Mesothelial cell of epicardium (in vitro differentiated cells): ENCODE results near the gene ZSCAN22. TPM values are rescaled to one million over a fixed set of nuclear protein-coding genes. Genes with fewer than 3 reads are reported as not detected.

Source experiments
- microRNA-seq: library from miRNA; unstranded; fragments of <30 nt; microRNA quantifications from one replicate; pipeline ENCODE4 v1.2.0, GENCODE V29; 2021; ENCODE audit warnings: inconsistent platforms, mixed read lengths
- total RNA-seq: library from RNA; stranded (reverse); gene quantifications from 3 replicates; pipeline ENCODE4 v1.2.1, GENCODE V29; 2021

The ZSCAN22 gene
- total RNA-seq, 1 donor from 2014 or later: 3.8 TPM

Small RNA genes within 50 kb of the gene (microRNA-seq; reads per million reads assigned to microRNA genes)
- not detected for gene MIR4754
- gene MIR6806: not detected

Other genes with a start within 250 kb of the ZSCAN22 start
- gene ZSCAN18, start 228.8 kb upstream of the ZSCAN22 start, total RNA-seq: 85.9 to 91.9 TPM (median 91.0 TPM) in 3 replicates
- gene ZNF329, start 176.2 kb upstream of the ZSCAN22 start, total RNA-seq: 13.6 to 15.0 TPM (median 14.6 TPM) in 3 replicates
- gene ZNF274, start 143.9 kb upstream of the ZSCAN22 start, total RNA-seq: 27.4 to 30.6 TPM (median 27.9 TPM) in 3 replicates
- 62.7 to 63.5 TPM (median 63.3 TPM) in 3 replicates for gene ZNF544, start 98.1 kb upstream of the ZSCAN22 start, total RNA-seq
- gene ZNF8, start 48.0 kb upstream of the ZSCAN22 start, total RNA-seq: 21.6 to 22.1 TPM (median 21.9 TPM) in 3 replicates
- gene ERVK3-1, start 21.6 kb upstream of the ZSCAN22 start, total RNA-seq: 31.9 to 38.6 TPM (median 35.8 TPM) in 3 replicates
- gene A1BG, start 26.5 kb downstream of the ZSCAN22 start, total RNA-seq: 12.3 to 15.5 TPM (median 13.1 TPM) in 3 replicates
- 6.6 to 7.6 TPM (median 6.9 TPM) in 3 replicates for gene ZNF497, start 35.8 kb downstream of the ZSCAN22 start, total RNA-seq
- gene ZNF837, start 54.0 kb downstream of the ZSCAN22 start, total RNA-seq: 3.1 to 4.2 TPM (median 3.9 TPM) in 3 replicates
- 985 to 1,018 TPM (median 1,016 TPM) in 3 replicates for gene RPS5, start 60.3 kb downstream of the ZSCAN22 start, total RNA-seq
- gene RNF225, start 68.7 kb downstream of the ZSCAN22 start, total RNA-seq: 0.83 to 1.3 TPM (median 1.2 TPM) in 3 replicates
- 12.0 to 16.4 TPM (median 15.3 TPM) in 3 replicates for gene ZNF584, start 81.7 kb downstream of the ZSCAN22 start, total RNA-seq
- 4.2 to 4.8 TPM (median 4.4 TPM) in 3 replicates for gene ZNF132, start 113.2 kb downstream of the ZSCAN22 start, total RNA-seq
- gene ZNF324B, start 124.6 kb downstream of the ZSCAN22 start, total RNA-seq: 8.0 to 8.8 TPM (median 8.2 TPM) in 3 replicates
- 12.1 to 13.4 TPM (median 12.6 TPM) in 3 replicates for gene ZNF324, start 140.1 kb downstream of the ZSCAN22 start, total RNA-seq
- gene ZNF446, start 149.4 kb downstream of the ZSCAN22 start, total RNA-seq: 17.3 to 18.0 TPM (median 17.4 TPM) in 3 replicates
- gene SLC27A5, start 185.0 kb downstream of the ZSCAN22 start, total RNA-seq: 12.5 to 14.2 TPM (median 14.2 TPM) in 3 replicates
- 24.4 to 27.1 TPM (median 24.9 TPM) in 3 replicates for gene ZBTB45, start 192.8 kb downstream of the ZSCAN22 start, total RNA-seq
- 577 to 599 TPM (median 579 TPM) in 3 replicates for gene TRIM28, start 217.1 kb downstream of the ZSCAN22 start, total RNA-seq
- gene CHMP2A, start 228.1 kb downstream of the ZSCAN22 start, total RNA-seq: 82.9 to 86.5 TPM (median 84.3 TPM) in 3 replicates
- 66.2 to 74.7 TPM (median 73.4 TPM) in 3 replicates for gene UBE2M, start 231.6 kb downstream of the ZSCAN22 start, total RNA-seq
- gene MZF1, start 246.3 kb downstream of the ZSCAN22 start, total RNA-seq: 42.6 to 43.9 TPM (median 42.8 TPM) in 3 replicates